ENCODE results near the gene MKS1. TPM values are rescaled to one million over a fixed set of nuclear protein-coding genes. Genes with fewer than 3 reads are reported as not detected.

MKS1 gene
- total RNA-seq, 2 experiments from 2014 or later: 4.6 to 6.4 TPM

- Mint-ChIP-seq H3K4me3 (no peak overlapping the region), H3K27me3 (peaks cover 39% of the 10 kb centered on the region), H3K4me1 (ENCODE audit: low read depth) (no peaks in the 10 kb centered on the region), H3K36me3 (ENCODE audit: low read depth) (no peaks in the 10 kb centered on the region), H3K27ac (no peak overlapping the region), H3K9me3 (no peaks in the 10 kb centered on the region)
- Histone ChIP-seq H3K4me3 (ENCODE audit: low read length) (no peak overlapping the region), H3K27ac (ENCODE audit: low read depth in 1 of 2, low read length in 2 of 2) (no peak overlapping the region), H3K4me1 (ENCODE audit: insufficient read depth, low read length) (no peaks in the 10 kb centered on the region), H3K36me3 (ENCODE audit: insufficient read depth, low read length) (no peaks in the 10 kb centered on the region), H3K9me3 (ENCODE audit: control insufficient read depth in 1 of 2, insufficient read depth in 1 of 2, low read length in 2 of 2) (no peaks in the 10 kb centered on the region), H3K27me3 (ENCODE audit: control insufficient read depth in 1 of 2, insufficient read depth in 2 of 2, low read length in 2 of 2) (peaks cover 10 to 22% of the 10 kb centered on the region in 2 experiments)
- intact Hi-C loops (cut with DNase I, micrococcal nuclease): no loop called here
- POLR2A ChIA-PET: no interaction called here
- CTCF ChIA-PET: no interaction called here
- no peak for TF ChIP-seq CTCF (IDR thresholded peaks at IDR 0.05)
- DNase-seq (peak in 3 of 14 experiments; percentile 20 to 78 (median 68)), ATAC-seq (ENCODE audit: poor library complexity) (no peak)
Observed at GRCh38 chr17:58232707-58233156, 13.7 kb upstream of the MKS1 start.

- no peak overlapping the region for H3K27ac ChIP-seq (ENCODE audit: low read depth in 1 of 2, low read length in 2 of 2)
- Mint-ChIP-seq H3K4me1 (ENCODE audit: low read depth) (no peaks in the 10 kb centered on the region), H3K27me3 (peaks cover 36% of the 10 kb centered on the region), H3K36me3 (ENCODE audit: low read depth) (no peaks in the 10 kb centered on the region), H3K4me3 (no peak overlapping the region), H3K9me3 (no peaks in the 10 kb centered on the region), H3K27ac (no peak overlapping the region)
- no peak overlapping the region for H3K4me3 ChIP-seq (ENCODE audit: low read length)
- peaks cover 10 to 14% of the 10 kb centered on the region in 2 experiments for H3K27me3 ChIP-seq (ENCODE audit: control insufficient read depth in 1 of 2, insufficient read depth in 2 of 2, low read length in 2 of 2)
- intact Hi-C loops (cut with DNase I, micrococcal nuclease): no loop called here
- DNase-seq: no peak
- ChIA-PET POLR2A (no interaction called here), CTCF (interaction anchor here (1.0 kb wide), 1 partner anchor 31 kb away, joined by 3 read pairs; no protein-coding TSS in a partner anchor)
- no peaks in the 10 kb centered on the region for H3K4me1 ChIP-seq (ENCODE audit: insufficient read depth, low read length)
- no peaks in the 10 kb centered on the region for H3K9me3 ChIP-seq (ENCODE audit: control insufficient read depth in 1 of 2, insufficient read depth in 1 of 2, low read length in 2 of 2)
- no peaks in the 10 kb centered on the region for H3K36me3 ChIP-seq (ENCODE audit: insufficient read depth, low read length)
- TF ChIP-seq CTCF (IDR thresholded peaks at IDR 0.05): no peak
- ATAC-seq (ENCODE audit: poor library complexity): no peak
Observed at GRCh38 chr17:58231641-58232040, 12.6 kb upstream of the MKS1 start.

GRCh38 chr17:58229881-58230280 lies 10.8 kb upstream of the MKS1 start:
- Histone ChIP-seq H3K36me3 (ENCODE audit: insufficient read depth, low read length) (no peaks in the 10 kb centered on the region), H3K4me1 (ENCODE audit: insufficient read depth, low read length) (no peaks in the 10 kb centered on the region), H3K27ac (ENCODE audit: low read depth in 1 of 2, low read length in 2 of 2) (no peak overlapping the region), H3K9me3 (ENCODE audit: control insufficient read depth in 1 of 2, insufficient read depth in 1 of 2, low read length in 2 of 2) (no peaks in the 10 kb centered on the region), H3K27me3 (ENCODE audit: control insufficient read depth in 1 of 2, insufficient read depth in 2 of 2, low read length in 2 of 2) (peaks cover 2 to 6% of the 10 kb centered on the region in 2 experiments), H3K4me3 (ENCODE audit: low read length) (no peak overlapping the region)
- no peaks in the 10 kb centered on the region for H3K9me3 Mint-ChIP-seq
- H3K27me3 Mint-ChIP-seq: peaks cover 25% of the 10 kb centered on the region
- POLR2A ChIA-PET: no interaction called here
- no peak for TF ChIP-seq CTCF (IDR thresholded peaks at IDR 0.05)
- H3K27ac Mint-ChIP-seq: no peak overlapping the region
- no peaks in the 10 kb centered on the region for H3K36me3 Mint-ChIP-seq (ENCODE audit: low read depth)
- H3K4me3 Mint-ChIP-seq: no peak overlapping the region
- no peak for DNase-seq
- intact Hi-C loops (cut with DNase I, micrococcal nuclease): no loop called here
- CTCF ChIA-PET: no interaction called here
- no peak for ATAC-seq (ENCODE audit: poor library complexity)
- no peaks in the 10 kb centered on the region for H3K4me1 Mint-ChIP-seq (ENCODE audit: low read depth)
